HCT116 (cell line): ENCODE measurements around the gene THBD. TPM values are rescaled to one million over a fixed set of nuclear protein-coding genes. Genes with fewer than 3 reads are reported as not detected.

Experiments
- ATAC-seq: fragments of 200-7000 bp; cut with Tn5 transposase; 2 replicates; pipeline ENCODE4 v1.9.1; 2020; ENCODE audit warnings: mild to moderate bottlenecking, moderate library complexity
- BruUV-seq: library from RNA; stranded (reverse); fragments of 400-500 nt; replicated peaks from 2 replicates; lab custom pipeline; 2021; lab: Mats Ljungman, UMichigan
- CTCF ChIA-PET: fragments of 300-600 bp; sonication (Branson Sonifier 250); formaldehyde crosslinking; loops from one replicate; lab custom pipeline; 2021; ENCODE audit warnings: antibody characterized with exemption; lab: Charles Lee
- POLR2A ChIA-PET: fragments of 300-600, 350-600 bp; sonication (Branson Sonifier 250); formaldehyde crosslinking; loops from one replicate; lab custom pipeline; 2021; ENCODE audit warnings: antibody characterized with exemption; lab: Charles Lee
- RAD21 ChIA-PET, 2 experiments: fragments of 300-600 bp; sonication (Branson Sonifier 250); formaldehyde crosslinking; loops; one replicate each; lab custom pipeline; 2023; ENCODE audit warnings: low total read pairs in 2 of 2; ENCODE audit not compliant: uncharacterized antibody in 2 of 2, unreplicated experiment in 2 of 2, low non-redundant PET in 1 of 2; lab: Charles Lee
- DNase-seq: peaks from one replicate; pipeline ENCODE4 v3.0.0-alpha.2; 2010; ENCODE audit warnings: low read depth, low spot score
- H2AFZ ChIP-seq: fragments of 200-600 bp; shearing (Covaris generic), sonication (generic); 2 replicates; pipeline ENCODE4 v1.6.1; 2017; ENCODE audit warnings: low read depth, mixed run types, mixed read lengths, antibody characterized with exemption, low read length; ENCODE audit not compliant: poor library complexity, severe bottlenecking
- H3K27ac ChIP-seq: 2 replicates; pipeline ENCODE4 v1.5.1; 2012; ENCODE audit warnings: low read depth, low read length
- H3K27me3 ChIP-seq: fragments of 200-600 bp; sonication (generic); 2 replicates; pipeline ENCODE4 v1.6.1; 2016; ENCODE audit warnings: mixed run types, low read length, mixed read lengths; ENCODE audit not compliant: insufficient read depth
- H3K36me3 ChIP-seq, 2 experiments: fragments of 200-500 bp in 1 of 2; fragments of 200-600 bp in 1 of 2; sonication (Bioruptor generic) in 1 of 2; sonication (generic) in 1 of 2; 2 replicates each; pipeline versions ENCODE4 v1.5.1 to v1.6.1; 2014 to 2016; ENCODE audit warnings: low read length in 2 of 2, inconsistent platforms in 1 of 2, mixed read lengths in 1 of 2, mixed run types in 1 of 2; ENCODE audit not compliant: insufficient read depth in 2 of 2, control insufficient read depth in 1 of 2
- H3K4me1 ChIP-seq, 2 experiments: fragments of 200-600 bp in 1 of 2; sonication (generic) in 1 of 2; 2 replicates each; pipeline versions ENCODE4 v1.5.1 to v1.6.1; 2012 to 2017; ENCODE audit warnings: low read length in 2 of 2, inconsistent platforms in 1 of 2, mild to moderate bottlenecking in 1 of 2, mixed read lengths in 1 of 2, mixed run types in 1 of 2, moderate library complexity in 1 of 2; ENCODE audit not compliant: insufficient read depth in 2 of 2, control insufficient read depth in 1 of 2
- H3K4me2 ChIP-seq: fragments of 200-600 bp; sonication (generic); 2 replicates; pipeline ENCODE4 v1.6.1; 2017; ENCODE audit warnings: mixed run types, low read length, mixed read lengths
- H3K4me3 ChIP-seq, 2 experiments: fragments of 200-600 bp in 1 of 2; sonication (generic) in 1 of 2; replicated peaks in 1 of 2; 2 replicates each; pipeline ENCODE4 v1.5.1; 2011 to 2016; ENCODE audit warnings: low read length in 2 of 2, control low read depth in 1 of 2, low read depth in 1 of 2, mild to moderate bottlenecking in 1 of 2, mixed read lengths in 1 of 2, mixed run types in 1 of 2
- H3K79me2 ChIP-seq: fragments of 200-600 bp; sonication (generic); 2 replicates; pipeline ENCODE4 v1.6.1; 2017; ENCODE audit warnings: mild to moderate bottlenecking, mixed run types, low read length, moderate library complexity, mixed read lengths; ENCODE audit not compliant: insufficient read depth
- H3K9ac ChIP-seq: fragments of 200-600 bp; sonication (generic); 2 replicates; pipeline ENCODE4 v1.6.1; 2016; ENCODE audit warnings: low read length, mixed read lengths
- H3K9me2 ChIP-seq: fragments of 200-600 bp; sonication (generic), shearing (Covaris generic); 2 replicates; pipeline ENCODE4 v1.6.1; 2017; ENCODE audit warnings: mixed run types, mild to moderate bottlenecking, moderate library complexity; ENCODE audit not compliant: insufficient read depth
- H3K9me3 ChIP-seq, 2 experiments: fragments of 200-500 bp in 1 of 2; fragments of 200-600 bp in 1 of 2; sonication (Bioruptor generic) in 1 of 2; sonication (generic) in 1 of 2; 2 replicates each; pipeline ENCODE4 v1.6.1; 2014 to 2017; ENCODE audit warnings: low read length in 2 of 2, mixed read lengths in 2 of 2, inconsistent platforms in 1 of 2, low read depth in 1 of 2, mild to moderate bottlenecking in 1 of 2, mixed run types in 1 of 2, moderate library complexity in 1 of 2; ENCODE audit not compliant: control insufficient read depth in 1 of 2, insufficient read depth in 1 of 2
- H4K20me1 ChIP-seq: fragments of 200-600 bp; sonication (generic), shearing (Covaris generic); 2 replicates; pipeline ENCODE4 v1.6.1; 2017; ENCODE audit warnings: mixed run types, mild to moderate bottlenecking, moderate library complexity; ENCODE audit not compliant: insufficient read depth
- CBX3 ChIP-seq: IDR thresholded peaks from 2 replicates; pipeline ENCODE4 v1.6.1; 2012; ENCODE audit warnings: low read depth
- FOSL1 ChIP-seq: IDR thresholded peaks from 2 replicates; pipeline ENCODE4 v1.6.1; 2012; ENCODE audit warnings: low read depth
- intact Hi-C: fragments of 100-400 bp; cut with micrococcal nuclease; formaldehyde crosslinking; loops from 2 replicates; pipeline ENCODE4 v1.10.0; 2022
- total RNA-seq: library from RNA; stranded (reverse); gene quantifications from one replicate; pipeline ENCODE4 v1.2.1, GENCODE V29; 2021; ENCODE audit not compliant: unreplicated experiment
- TF ChIP-seq, protein P1 (sequence below), 3 experiments: fragments of 200-600 bp in 1 of 3; sonication (generic) in 1 of 3; IDR thresholded peaks in 2 of 3; conservative IDR thresholded peaks in 1 of 3; 2 replicates each; pipeline ENCODE4 v1.5.1; 2012 to 2017; ENCODE audit warnings: low read depth in 2 of 3, low read length in 2 of 3, antibody characterized with exemption in 1 of 3, borderline replicate concordance in 1 of 3, control low read depth in 1 of 3, mild to moderate bottlenecking in 1 of 3, mixed read lengths in 1 of 3, mixed run types in 1 of 3, moderate library complexity in 1 of 3; ENCODE audit not compliant: insufficient read depth in 1 of 3
- TF ChIP-seq, protein P2 (sequence below): IDR thresholded peaks from 2 replicates; pipeline ENCODE4 v1.6.1; 2012

Gene THBD
- total RNA-seq, 1 experiment from 2014 or later, result 0.39 TPM

DNA sequence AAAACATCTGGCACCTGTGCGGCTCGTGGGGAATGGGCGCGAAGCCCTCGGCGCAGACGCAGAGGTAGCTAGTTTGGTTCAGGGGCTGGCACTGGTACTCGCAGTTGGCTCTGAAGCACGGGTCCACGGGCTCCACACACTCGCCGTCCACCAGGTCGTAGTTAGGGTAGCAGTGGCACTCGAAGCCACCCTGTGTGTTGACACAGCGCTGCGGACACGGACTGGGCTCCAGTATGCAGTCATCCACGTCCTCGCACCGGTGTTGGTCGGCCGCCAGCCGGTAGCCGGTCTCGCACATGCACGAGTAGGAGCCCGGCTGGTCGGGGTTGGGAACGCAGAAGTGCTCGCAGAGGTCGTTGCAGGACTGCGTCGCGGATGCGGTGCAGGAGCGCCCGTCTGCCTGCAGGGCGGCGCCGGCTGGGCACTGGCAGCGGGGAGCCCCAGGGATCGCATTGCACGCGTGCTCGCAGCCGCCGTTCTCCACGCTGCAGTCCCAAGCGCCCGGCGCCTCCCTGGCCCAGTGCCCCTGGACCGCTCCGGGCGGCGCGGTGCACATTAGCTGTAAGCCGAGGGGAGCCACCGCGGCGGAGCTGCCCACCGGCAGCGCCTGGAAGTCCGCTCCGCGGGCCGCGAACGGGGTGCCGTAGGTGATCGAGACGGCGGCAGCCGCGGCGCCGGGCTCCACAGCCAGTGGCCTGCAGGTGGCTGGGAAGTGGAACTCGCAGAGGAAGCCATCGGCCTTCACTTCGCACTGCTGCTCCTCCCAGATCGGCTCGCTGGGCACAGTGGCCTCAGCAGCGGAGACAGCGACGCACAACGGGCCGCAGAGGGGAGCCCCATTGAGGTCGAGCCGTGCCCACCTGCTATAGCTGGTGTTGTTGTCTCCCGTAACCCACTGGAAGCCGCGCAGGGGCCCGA, 930 bp downstream of the THBD start:
- ChIA-PET CTCF (no interaction called here), POLR2A (no interaction called here), RAD21 (interaction anchor here in 1 of 2 experiments (0.7 kb wide), 1 partner anchor 13 kb away, joined by 3 read pairs; no protein-coding TSS in a partner anchor)
- no peaks in the 10 kb centered on the region for H3K36me3 ChIP-seq
- ATAC-seq (no peak), DNase-seq (no peak)
- no TSS peak for BruUV-seq
- no peaks in the 10 kb centered on the region for H3K79me2 ChIP-seq
- 0 out of 2 replicates have a peak, but pooled peaks cover 3% of the 10 kb centered on the region for H3K27me3 ChIP-seq
- no peak overlapping the region for H2AFZ ChIP-seq
- H3K9ac ChIP-seq, result no peak overlapping the region
- H4K20me1 ChIP-seq, result no peaks in the 10 kb centered on the region
- H3K9me3 ChIP-seq, result no peaks in the 10 kb centered on the region
- peaks cover 3 to 31% of the 10 kb centered on the region in 2 experiments; a peak in 3 of 4 replicates for H3K4me1 ChIP-seq
- H3K9me2 ChIP-seq, result no peaks in the 10 kb centered on the region
- no peak for TF ChIP-seq FOSL1
- TF ChIP-seq, protein P1, sequence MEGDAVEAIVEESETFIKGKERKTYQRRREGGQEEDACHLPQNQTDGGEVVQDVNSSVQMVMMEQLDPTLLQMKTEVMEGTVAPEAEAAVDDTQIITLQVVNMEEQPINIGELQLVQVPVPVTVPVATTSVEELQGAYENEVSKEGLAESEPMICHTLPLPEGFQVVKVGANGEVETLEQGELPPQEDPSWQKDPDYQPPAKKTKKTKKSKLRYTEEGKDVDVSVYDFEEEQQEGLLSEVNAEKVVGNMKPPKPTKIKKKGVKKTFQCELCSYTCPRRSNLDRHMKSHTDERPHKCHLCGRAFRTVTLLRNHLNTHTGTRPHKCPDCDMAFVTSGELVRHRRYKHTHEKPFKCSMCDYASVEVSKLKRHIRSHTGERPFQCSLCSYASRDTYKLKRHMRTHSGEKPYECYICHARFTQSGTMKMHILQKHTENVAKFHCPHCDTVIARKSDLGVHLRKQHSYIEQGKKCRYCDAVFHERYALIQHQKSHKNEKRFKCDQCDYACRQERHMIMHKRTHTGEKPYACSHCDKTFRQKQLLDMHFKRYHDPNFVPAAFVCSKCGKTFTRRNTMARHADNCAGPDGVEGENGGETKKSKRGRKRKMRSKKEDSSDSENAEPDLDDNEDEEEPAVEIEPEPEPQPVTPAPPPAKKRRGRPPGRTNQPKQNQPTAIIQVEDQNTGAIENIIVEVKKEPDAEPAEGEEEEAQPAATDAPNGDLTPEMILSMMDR (IDR thresholded peaks at IDR 0.05 in 2 of 3, conservative IDR thresholded peaks at IDR 0.05 in 1 of 3; ENCODE audit: borderline replicate concordance in 1 of 3, insufficient read depth in 1 of 3, low read depth in 2 of 3, low read length in 2 of 3), result peak in 2 of 3 experiments; percentile 38 to 42; a peak in 4 of 6 replicates
- TF ChIP-seq, protein P2, sequence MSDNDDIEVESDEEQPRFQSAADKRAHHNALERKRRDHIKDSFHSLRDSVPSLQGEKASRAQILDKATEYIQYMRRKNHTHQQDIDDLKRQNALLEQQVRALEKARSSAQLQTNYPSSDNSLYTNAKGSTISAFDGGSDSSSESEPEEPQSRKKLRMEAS, result no peak
- TF ChIP-seq CBX3, result no peak
- TF ChIP-seq, all 23 proteins: peak for 1
- intact Hi-C loops, result no loop called here
- no peak overlapping the region for H3K4me3 ChIP-seq
- no peak overlapping the region for H3K27ac ChIP-seq
- H3K4me2 ChIP-seq, result no peak overlapping the region
